Astrocyte (in vitro differentiated cells and primary cell): ENCODE data around the gene RSPH1. TPM values are rescaled to one million over a fixed set of nuclear protein-coding genes. Genes with fewer than 3 reads are reported as not detected.

Experiments
- DNase-seq: peaks from one replicate; pipeline ENCODE4 v3.0.0-alpha.2; 2010; ENCODE audit warnings: low read depth
- FAIRE-seq: peaks from 2 replicates; lab custom pipeline; 2011; peaks lifted over from hg19 to GRCh38; lab: Jason Lieb, UNC
- H2AFZ ChIP-seq: 2 replicates; pipeline ENCODE4 v1.6.0; 2012; ENCODE audit warnings: low read depth, low read length, inconsistent platforms
- H3K27ac ChIP-seq: 2 replicates; pipeline ENCODE4 v1.5.1; 2011; ENCODE audit warnings: low read depth, low read length, inconsistent platforms
- H3K27me3 ChIP-seq: 2 replicates; pipeline ENCODE4 v1.6.0; 2011; ENCODE audit warnings: low read length, inconsistent platforms; ENCODE audit not compliant: insufficient read depth
- H3K36me3 ChIP-seq: 2 replicates; pipeline ENCODE4 v1.5.1; 2011; ENCODE audit warnings: low read length, inconsistent platforms; ENCODE audit not compliant: insufficient read depth
- H3K4me1 ChIP-seq: 2 replicates; pipeline ENCODE4 v1.5.1; 2011; ENCODE audit warnings: low read length, inconsistent platforms; ENCODE audit not compliant: insufficient read depth
- H3K4me2 ChIP-seq: 2 replicates; pipeline ENCODE4 v1.6.0; 2012; ENCODE audit warnings: low read length, inconsistent platforms
- H3K4me3 ChIP-seq: 2 replicates; pipeline ENCODE4 v1.5.1; 2011; ENCODE audit warnings: low read depth, mild to moderate bottlenecking, low read length, inconsistent platforms; ENCODE audit not compliant: insufficient read depth
- H3K79me2 ChIP-seq: 2 replicates; pipeline ENCODE4 v1.6.0; 2012; ENCODE audit warnings: mild to moderate bottlenecking, low read length, inconsistent platforms; ENCODE audit not compliant: insufficient read depth
- H3K9ac ChIP-seq: 2 replicates; pipeline ENCODE4 v1.6.0; 2012; ENCODE audit warnings: mild to moderate bottlenecking, low read length, inconsistent platforms
- H3K9me3 ChIP-seq: 2 replicates; pipeline ENCODE4 v1.5.1; 2012; ENCODE audit warnings: low read depth, mild to moderate bottlenecking, low read length, inconsistent platforms; ENCODE audit not compliant: insufficient read depth
- H4K20me1 ChIP-seq: 2 replicates; pipeline ENCODE4 v1.6.0; 2012; ENCODE audit warnings: low read length, inconsistent platforms; ENCODE audit not compliant: insufficient read depth
- H3K27ac Mint-ChIP-seq: one replicate; pipeline ENCODE4 v1.8.0; 2021; ENCODE audit warnings: mild to moderate bottlenecking, mixed read lengths; ENCODE audit not compliant: unreplicated experiment
- H3K27me3 Mint-ChIP-seq: one replicate; pipeline ENCODE4 v1.8.0; 2021; ENCODE audit warnings: low read depth, mixed read lengths; ENCODE audit not compliant: unreplicated experiment
- H3K36me3 Mint-ChIP-seq: one replicate; pipeline ENCODE4 v1.8.0; 2021; ENCODE audit warnings: low read depth, mixed read lengths; ENCODE audit not compliant: unreplicated experiment
- H3K4me1 Mint-ChIP-seq: one replicate; pipeline ENCODE4 v1.8.0; 2021; ENCODE audit warnings: low read depth, mixed read lengths; ENCODE audit not compliant: unreplicated experiment
- H3K4me3 Mint-ChIP-seq: one replicate; pipeline ENCODE4 v1.8.0; 2021; ENCODE audit warnings: mild to moderate bottlenecking, moderate library complexity, mixed read lengths; ENCODE audit not compliant: unreplicated experiment
- H3K9me3 Mint-ChIP-seq: one replicate; pipeline ENCODE4 v1.8.0; 2021; ENCODE audit warnings: mild to moderate bottlenecking, mixed read lengths; ENCODE audit not compliant: unreplicated experiment
- CTCF ChIP-seq: IDR thresholded peaks from 2 replicates; pipeline ENCODE4 v1.5.1; 2011; ENCODE audit warnings: low read depth, mild to moderate bottlenecking, inconsistent platforms, low read length, moderate library complexity; ENCODE audit not compliant: insufficient read depth
- EZH2 ChIP-seq: IDR thresholded peaks from 2 replicates; pipeline ENCODE4 v1.6.1; 2012; ENCODE audit warnings: mild to moderate bottlenecking, low read length, inconsistent platforms; ENCODE audit not compliant: insufficient read depth
- total RNA-seq: library from RNA; stranded (reverse); gene quantifications from 2 replicates; pipeline ENCODE4 v1.2.1, GENCODE V29; 2021

RSPH1 gene
- total RNA-seq, 1 donor from 2014 or later: 0.43 TPM

- Histone ChIP-seq H3K4me3 (no peak overlapping the region), H3K9ac (no peak overlapping the region), H3K79me2 (no peaks in the 10 kb centered on the region), H3K4me1 (peaks cover 3% of the 10 kb centered on the region), H3K9me3 (no peaks in the 10 kb centered on the region), H3K27me3 (no peaks in the 10 kb centered on the region), H2AFZ (no peak overlapping the region), H4K20me1 (no peaks in the 10 kb centered on the region), H3K36me3 (no peaks in the 10 kb centered on the region), H3K4me2 (no peak overlapping the region), H3K27ac (no peak overlapping the region)
- FAIRE-seq (no peak), DNase-seq (no peak)
- Mint-ChIP-seq H3K36me3 (no peaks in the 10 kb centered on the region), H3K9me3 (no peaks in the 10 kb centered on the region), H3K27ac (no peak overlapping the region), H3K27me3 (peaks cover 6% of the 10 kb centered on the region), H3K4me3 (no peak overlapping the region), H3K4me1 (peaks cover 10% of the 10 kb centered on the region)
- TF ChIP-seq EZH2 (no peak), CTCF (no peak)
Measured at GRCh38 chr21:42456457-42456856, 39.6 kb downstream of the RSPH1 start.

GRCh38 chr21:42455754-42456440 lies 40.1 kb downstream of the RSPH1 start:
- Mint-ChIP-seq H3K4me3 (no peak overlapping the region), H3K27ac (no peak overlapping the region), H3K36me3 (no peaks in the 10 kb centered on the region), H3K4me1 (peaks cover 10% of the 10 kb centered on the region), H3K27me3 (peaks cover 6% of the 10 kb centered on the region), H3K9me3 (no peaks in the 10 kb centered on the region)
- Histone ChIP-seq H4K20me1 (no peaks in the 10 kb centered on the region), H3K4me3 (no peak overlapping the region), H3K36me3 (no peaks in the 10 kb centered on the region), H3K27ac (no peak overlapping the region), H3K4me1 (peaks cover 3% of the 10 kb centered on the region), H3K9me3 (no peaks in the 10 kb centered on the region), H3K27me3 (no peaks in the 10 kb centered on the region), H3K4me2 (no peak overlapping the region), H3K9ac (no peak overlapping the region), H3K79me2 (no peaks in the 10 kb centered on the region), H2AFZ (no peak overlapping the region)
- DNase-seq (no peak), FAIRE-seq (no peak)
- TF ChIP-seq CTCF (no peak), EZH2 (no peak)

- H3K27ac Mint-ChIP-seq: no peak overlapping the region
Measured at GRCh38 chr21:42455196-42455595, 40.8 kb downstream of the RSPH1 start.

More at GRCh38 chr21:42455196-42455595, 40.8 kb downstream of the RSPH1 start:
- Mint-ChIP-seq H3K4me1 (peaks cover 10% of the 10 kb centered on the region), H3K36me3 (no peaks in the 10 kb centered on the region), H3K27me3 (peaks cover 5% of the 10 kb centered on the region), H3K9me3 (no peaks in the 10 kb centered on the region), H3K4me3 (no peak overlapping the region)
- H4K20me1 ChIP-seq: no peaks in the 10 kb centered on the region
- no peak overlapping the region for H3K27ac ChIP-seq
- DNase-seq (no peak), FAIRE-seq (no peak)
- no peak overlapping the region for H3K9ac ChIP-seq
- H2AFZ ChIP-seq: no peak overlapping the region
- H3K9me3 ChIP-seq: no peaks in the 10 kb centered on the region
- no peak overlapping the region for H3K4me3 ChIP-seq
- H3K79me2 ChIP-seq: no peaks in the 10 kb centered on the region
- no peak for TF ChIP-seq CTCF
- TF ChIP-seq EZH2: no peak
- H3K4me2 ChIP-seq: no peak overlapping the region
- H3K4me1 ChIP-seq: peaks cover 3% of the 10 kb centered on the region
- no peaks in the 10 kb centered on the region for H3K27me3 ChIP-seq
- no peaks in the 10 kb centered on the region for H3K36me3 ChIP-seq
